Duodenal mucosa (tissue), 2 donors: Measurements from ENCODE around the gene GRIN2A.

Source experiments
- H3K27ac ChIP-seq: one replicate; pipeline ENCODE4 v1.7.0; 2013; ENCODE audit warnings: low read depth, low read length
- H3K27me3 ChIP-seq, 2 donors: one replicate each; pipeline ENCODE4 v1.7.0; 2013; ENCODE audit warnings: low read length in 2 of 2, control low read depth in 1 of 2; ENCODE audit not compliant: insufficient read depth in 2 of 2, control insufficient read depth in 1 of 2
- H3K36me3 ChIP-seq, 2 donors: one replicate each; pipeline ENCODE4 v1.7.0; 2013; ENCODE audit warnings: low read length in 2 of 2, control low read depth in 1 of 2; ENCODE audit not compliant: insufficient read depth in 2 of 2, control insufficient read depth in 1 of 2
- H3K4me1 ChIP-seq, 2 donors: one replicate each; pipeline ENCODE4 v1.7.0; 2013; ENCODE audit warnings: low read length in 2 of 2, control low read depth in 1 of 2; ENCODE audit not compliant: insufficient read depth in 2 of 2, control insufficient read depth in 1 of 2
- H3K4me3 ChIP-seq, 2 donors: one replicate each; pipeline ENCODE4 v1.7.0; 2013; ENCODE audit warnings: low read length in 2 of 2, low read depth in 1 of 2
- H3K9ac ChIP-seq, 2 donors: one replicate each; pipeline ENCODE4 v1.7.0; 2013; ENCODE audit warnings: low read length in 2 of 2, low read depth in 1 of 2
- H3K9me3 ChIP-seq, 2 donors: one replicate each; pipeline ENCODE4 v1.7.0; 2013; ENCODE audit warnings: low read length in 2 of 2, control low read depth in 1 of 2; ENCODE audit not compliant: control insufficient read depth in 1 of 2

Gene GRIN2A

GRCh38 chr16:10169904-10170410 lies 12.3 kb downstream of the GRIN2A start:
- H3K36me3 ChIP-seq: no peaks in the 10 kb centered on the region

DNA sequence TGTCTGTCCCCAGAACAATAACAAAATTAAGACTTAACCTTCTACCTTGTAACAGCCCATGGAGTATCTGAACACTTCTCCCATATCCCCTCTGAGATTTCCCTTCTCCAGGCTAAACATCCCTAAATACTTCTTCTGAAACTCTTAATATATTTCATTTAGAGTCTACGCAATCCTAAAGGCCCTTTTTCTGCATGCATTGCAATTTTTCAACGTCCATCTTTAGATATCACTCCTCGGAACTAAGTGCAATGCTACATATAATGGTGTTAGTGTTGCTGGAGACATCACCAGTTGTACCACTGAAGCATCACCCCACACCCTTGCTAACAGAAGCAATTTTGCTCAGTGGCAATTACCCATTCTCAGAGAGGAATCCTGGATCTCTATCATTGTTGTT lies 13.2 kb downstream of the GRIN2A start:
- Histone ChIP-seq H3K27me3 (no peaks in the 10 kb centered on the region), H3K9me3 (no peaks in the 10 kb centered on the region), H3K27ac (no peak overlapping the region), H3K9ac (no peak overlapping the region), H3K4me3 (no peak overlapping the region), H3K4me1 (peaks cover 20 to 22% of the 10 kb centered on the region in 2 donors), H3K36me3 (no peaks in the 10 kb centered on the region)

More at GRCh38 chr16:10169904-10170410, 12.3 kb downstream of the GRIN2A start:
- peaks cover 20 to 22% of the 10 kb centered on the region in 2 donors for H3K4me1 ChIP-seq
- H3K27ac ChIP-seq: no peak overlapping the region
- no peaks in the 10 kb centered on the region for H3K9me3 ChIP-seq
- no peak overlapping the region for H3K4me3 ChIP-seq
- H3K27me3 ChIP-seq: no peaks in the 10 kb centered on the region
- H3K9ac ChIP-seq: no peak overlapping the region

DNA sequence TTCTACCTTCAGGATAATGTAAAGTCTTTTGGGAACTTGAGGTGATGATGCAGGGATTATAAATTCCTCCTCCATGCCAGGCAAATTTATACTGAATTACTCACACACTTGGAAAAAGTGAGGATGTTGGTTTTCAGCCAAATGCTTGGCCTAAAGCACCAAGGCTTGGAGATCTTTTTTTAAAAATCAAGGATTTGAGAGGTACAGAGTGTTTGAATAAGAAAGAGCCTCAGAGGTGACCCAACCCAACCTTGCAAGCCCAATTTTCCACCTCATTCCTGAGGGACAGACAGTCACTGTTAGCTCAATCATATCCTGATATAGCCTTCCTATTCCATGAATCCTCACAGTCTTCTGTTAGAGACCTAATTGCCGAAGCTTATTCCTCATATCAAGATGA lies 14.0 kb downstream of the GRIN2A start:
- Histone ChIP-seq H3K36me3 (no peaks in the 10 kb centered on the region), H3K4me1 (peaks cover 20 to 22% of the 10 kb centered on the region in 2 donors), H3K27ac (no peak overlapping the region), H3K27me3 (no peaks in the 10 kb centered on the region), H3K9ac (no peak overlapping the region), H3K9me3 (no peaks in the 10 kb centered on the region), H3K4me3 (no peak overlapping the region)

GRCh38 chr16:10165643-10166042 lies 16.6 kb downstream of the GRIN2A start:
- Histone ChIP-seq H3K9ac (no peak overlapping the region), H3K27ac (no peak overlapping the region), H3K36me3 (no peaks in the 10 kb centered on the region), H3K4me1 (peaks cover 11 to 15% of the 10 kb centered on the region in 2 donors), H3K9me3 (no peaks in the 10 kb centered on the region), H3K27me3 (peaks cover 0 to under 1% of the 10 kb centered on the region in 2 donors), H3K4me3 (no peak overlapping the region)

- H3K9ac ChIP-seq: no peak overlapping the region
- no peak overlapping the region for H3K27ac ChIP-seq
- no peaks in the 10 kb centered on the region for H3K9me3 ChIP-seq
- H3K36me3 ChIP-seq: no peaks in the 10 kb centered on the region
- H3K4me3 ChIP-seq: no peak overlapping the region
- peaks cover 5 to 10% of the 10 kb centered on the region in 2 donors for H3K4me1 ChIP-seq
- H3K27me3 ChIP-seq: peaks cover 0 to 5% of the 10 kb centered on the region in 2 donors
Measured at GRCh38 chr16:10162981-10163380, 19.2 kb downstream of the GRIN2A start.

GRCh38 chr16:10156099-10156498 lies 26.1 kb downstream of the GRIN2A start:
- Histone ChIP-seq H3K9ac (no peak overlapping the region), H3K36me3 (no peaks in the 10 kb centered on the region), H3K27ac (no peak overlapping the region)

GRCh38 chr16:10154389-10154788 lies 27.8 kb downstream of the GRIN2A start:
- Histone ChIP-seq H3K27me3 (no peaks in the 10 kb centered on the region), H3K9ac (no peak overlapping the region), H3K4me3 (no peak overlapping the region), H3K4me1 (no peaks in the 10 kb centered on the region), H3K27ac (no peak overlapping the region), H3K36me3 (no peaks in the 10 kb centered on the region), H3K9me3 (no peaks in the 10 kb centered on the region)

More at GRCh38 chr16:10156099-10156498, 26.1 kb downstream of the GRIN2A start:
- Histone ChIP-seq H3K4me1 (no peaks in the 10 kb centered on the region), H3K9me3 (no peaks in the 10 kb centered on the region), H3K27me3 (peaks cover 0 to 5% of the 10 kb centered on the region in 2 donors), H3K4me3 (no peak overlapping the region)

GRCh38 chr16:10153985-10154384 lies 28.2 kb downstream of the GRIN2A start:
- Histone ChIP-seq H3K9me3 (no peaks in the 10 kb centered on the region), H3K4me1 (no peaks in the 10 kb centered on the region), H3K27ac (no peak overlapping the region), H3K4me3 (no peak overlapping the region), H3K27me3 (no peaks in the 10 kb centered on the region), H3K9ac (no peak overlapping the region), H3K36me3 (no peaks in the 10 kb centered on the region)

- H3K4me1 ChIP-seq: no peaks in the 10 kb centered on the region
- H3K27me3 ChIP-seq: no peaks in the 10 kb centered on the region
- H3K36me3 ChIP-seq: no peaks in the 10 kb centered on the region
- H3K4me3 ChIP-seq: no peak overlapping the region
- H3K27ac ChIP-seq: no peak overlapping the region
- H3K9ac ChIP-seq: no peak overlapping the region
- no peaks in the 10 kb centered on the region for H3K9me3 ChIP-seq
Measured at GRCh38 chr16:10151718-10152117, 30.5 kb downstream of the GRIN2A start.

- Histone ChIP-seq H3K4me3 (no peak overlapping the region), H3K36me3 (no peaks in the 10 kb centered on the region), H3K27ac (no peak overlapping the region), H3K9ac (no peak overlapping the region), H3K4me1 (no peaks in the 10 kb centered on the region), H3K27me3 (no peaks in the 10 kb centered on the region), H3K9me3 (no peaks in the 10 kb centered on the region)
Measured at GRCh38 chr16:10150906-10151305, 31.3 kb downstream of the GRIN2A start.
